ENCODE measurements around the gene LCE1B. TPM values are rescaled to one million over a fixed set of nuclear protein-coding genes. Genes with fewer than 3 reads are reported as not detected.

Gene LCE1B
- total and polyA plus RNA-seq, 10 of the 15 experiments (the other 5 are each of a cell fraction or from before 2014, with no cell fraction given) = 0.13 to 3.3 (median 0.60) TPM; not detected in 2

DNA sequence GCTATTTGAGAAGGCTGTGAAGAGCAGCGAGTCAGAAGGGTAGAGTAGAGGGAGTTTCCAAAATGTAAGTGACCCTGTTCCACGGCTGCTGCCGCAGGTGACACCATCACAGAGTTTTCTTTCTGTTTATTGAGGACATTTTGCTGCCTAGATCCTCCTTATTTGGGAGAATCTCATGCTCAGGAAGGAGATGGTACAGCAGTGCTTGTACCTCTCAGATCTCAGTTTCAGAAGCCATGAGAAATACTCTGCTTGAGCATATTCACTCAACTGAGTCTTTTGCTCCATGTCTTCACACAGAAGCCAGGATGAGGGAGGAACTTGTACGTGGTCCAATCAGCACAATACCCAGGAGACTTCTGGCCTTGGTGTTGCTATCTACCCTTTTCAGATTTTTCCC is 49.6 kb downstream of the LCE1B start:
- peaks cover 0 to 2% of the 10 kb centered on the region in 2 experiments; a peak in 1 of 4 replicates for H3K27me3 ChIP-seq (replicated peaks in 1 of 2; ENCODE audit: control insufficient read depth in 2 of 2, insufficient read depth in 2 of 2, low read length in 1 of 2)
- no peak overlapping the region for H3K4me2 ChIP-seq (ENCODE audit: control insufficient read depth, insufficient read depth)
- no peak for DNase-seq (ENCODE audit: low read depth, low spot score)
- RAD21 ChIA-PET (ENCODE audit: unreplicated experiment) = no interaction called here
- H3K27ac ChIP-seq (ENCODE audit: control insufficient read depth, insufficient read depth) = no peak overlapping the region
- no peaks in the 10 kb centered on the region for H3K4me1 ChIP-seq (ENCODE audit: control insufficient read depth, insufficient read depth, low read length)
- no peaks in the 10 kb centered on the region for H3K79me2 ChIP-seq (ENCODE audit: control insufficient read depth, insufficient read depth, low read length)
- SMC1A ChIA-PET (ENCODE audit: uncharacterized antibody, unreplicated experiment) = interaction anchor here (0.8 to 1.5 kb wide), 3 partner anchors 9 to 402 kb away, joined by 3 to 4 read pairs (median 3); no protein-coding TSS in a partner anchor
- POLR2A ChIA-PET = interaction anchor here (0.6 kb wide), 1 partner anchor 82 kb away, joined by 3 read pairs; no protein-coding TSS in a partner anchor
- no TSS peak for BruUV-seq (replicated peaks)
- no peak overlapping the region for H3K9ac ChIP-seq (ENCODE audit: control insufficient read depth, insufficient read depth, low read length)
- H3K4me3 ChIP-seq = no peak overlapping the region
- in situ Hi-C loops (cut with MboI) (no loop called here), intact Hi-C loops (cut with micrococcal nuclease; ENCODE audit: unreplicated experiment) (no loop called here)
- no peak for ATAC-seq
- H3K36me3 ChIP-seq (ENCODE audit: control insufficient read depth in 2 of 2, insufficient read depth in 2 of 2, low read length in 1 of 2) = no peaks in the 10 kb centered on the region
- H3K9me3 ChIP-seq (replicated peaks; ENCODE audit: control insufficient read depth, insufficient read depth, low read length) = no peaks in the 10 kb centered on the region
- FAIRE-seq = no peak
- no peaks in the 10 kb centered on the region for H4K20me1 ChIP-seq (ENCODE audit: control insufficient read depth, insufficient read depth)
- 0% methylated on average over 4 of the region's 4 CpGs for WGBS (ENCODE audit: insufficient coverage, insufficient replicate concordance, low lambda C conversion rate, missing lambda C conversion rate)
- no peak for TF ChIP-seq NFYB (IDR thresholded peaks at IDR 0.05; ENCODE audit: insufficient read depth, low read depth, low read length)
- no peak for TF ChIP-seq RAD51 (IDR thresholded peaks at IDR 0.05)
- TF ChIP-seq POLR2AphosphoS5 (IDR thresholded peaks at IDR 0.05; ENCODE audit: low read length) = no peak
- no peak overlapping the region for H2AFZ ChIP-seq (ENCODE audit: control insufficient read depth, low read depth, low read length)
- CTCF ChIA-PET = interaction anchor here (1.6 kb wide), 1 partner anchor 8 kb away, joined by 3 read pairs; no protein-coding TSS in a partner anchor

Other genes starting within 250 kb of the LCE1B start
Only the 7 nearest of the 27 such genes appear.
- not detected in 2 replicates for gene LCE1F, start 36.8 kb upstream of the LCE1B start, total RNA-seq (2014; rRNA removed)
- not detected in 2 replicates for gene LCE1F, start 36.8 kb upstream of the LCE1B start, total RNA-seq (2014; rRNA removed; fragmentation: Illumina TruSeq; extraction: Trizol)
- gene LCE1F, start 36.8 kb upstream of the LCE1B start, total RNA-seq (2021) = not detected in 2 replicates
- not detected in 2 replicates for gene LCE1F, start 36.8 kb upstream of the LCE1B start, polyA plus RNA-seq (2011; rRNA removed)
- not detected in 2 replicates for gene LCE1F, start 36.8 kb upstream of the LCE1B start, polyA plus RNA-seq (2014; fragmentation: Illumina TruSeq; extraction: Trizol)
- gene LCE1F, start 36.8 kb upstream of the LCE1B start, polyA plus RNA-seq (2014; fragmentation: Nextera tagmentation; extraction: Ambion mirVana) = not detected
- 0.43 TPM in 1 of 2 replicates, not detected in the other for gene LCE1F, start 36.8 kb upstream of the LCE1B start, polyA plus RNA-seq (2014; rRNA removed)
- gene LCE1F, start 36.8 kb upstream of the LCE1B start, polyA plus RNA-seq (2016; fragmentation: Nextera tagmentation; extraction: Ambion mirVana) = under 1 TPM; 0.72 to 0.96 TPM
- 0.45 and 1.1 TPM in 2 replicates for gene LCE1E, start 25.7 kb upstream of the LCE1B start, total RNA-seq (2014; rRNA removed)
- 0.41 and 0.49 TPM in 2 replicates for gene LCE1E, start 25.7 kb upstream of the LCE1B start, total RNA-seq (2014; rRNA removed; fragmentation: Illumina TruSeq; extraction: Trizol)
- 1.0 and 3.7 TPM in 2 replicates for gene LCE1E, start 25.7 kb upstream of the LCE1B start, total RNA-seq (2021)
- 0.88 and 1.4 TPM in 2 replicates for gene LCE1E, start 25.7 kb upstream of the LCE1B start, polyA plus RNA-seq (2011; rRNA removed)
- 0.51 and 0.90 TPM in 2 replicates for gene LCE1E, start 25.7 kb upstream of the LCE1B start, polyA plus RNA-seq (2014; fragmentation: Illumina TruSeq; extraction: Trizol)
- under 1 TPM in 1 of 2 experiments, not detected in 1; 0.33 TPM for gene LCE1E, start 25.7 kb upstream of the LCE1B start, polyA plus RNA-seq (2014; fragmentation: Nextera tagmentation; extraction: Ambion mirVana)
- gene LCE1E, start 25.7 kb upstream of the LCE1B start, polyA plus RNA-seq (2014; rRNA removed) = 1.1 and 1.3 TPM in 2 replicates
- gene LCE1E, start 25.7 kb upstream of the LCE1B start, polyA plus RNA-seq (2016; fragmentation: Nextera tagmentation; extraction: Ambion mirVana) = 1 to 10 TPM; 6.6 to 8.2 TPM
- not detected in 2 replicates for gene LCE1D, start 15.2 kb upstream of the LCE1B start, total RNA-seq (2014; rRNA removed)
- not detected in 2 replicates for gene LCE1D, start 15.2 kb upstream of the LCE1B start, total RNA-seq (2014; rRNA removed; fragmentation: Illumina TruSeq; extraction: Trizol)
- not detected in 2 replicates for gene LCE1D, start 15.2 kb upstream of the LCE1B start, total RNA-seq (2021)
- gene LCE1D, start 15.2 kb upstream of the LCE1B start, polyA plus RNA-seq (2011; rRNA removed) = not detected in 2 replicates
- not detected in 2 replicates for gene LCE1D, start 15.2 kb upstream of the LCE1B start, polyA plus RNA-seq (2014; fragmentation: Illumina TruSeq; extraction: Trizol)
- gene LCE1D, start 15.2 kb upstream of the LCE1B start, polyA plus RNA-seq (2014; fragmentation: Nextera tagmentation; extraction: Ambion mirVana) = not detected
- gene LCE1D, start 15.2 kb upstream of the LCE1B start, polyA plus RNA-seq (2014; rRNA removed) = not detected in 2 replicates
- gene LCE1D, start 15.2 kb upstream of the LCE1B start, polyA plus RNA-seq (2016; fragmentation: Nextera tagmentation; extraction: Ambion mirVana) = not detected
- gene LCE1C, start 5.3 kb upstream of the LCE1B start, total RNA-seq (2014; rRNA removed) = 0.23 and 1.5 TPM in 2 replicates
- not detected in 2 replicates for gene LCE1C, start 5.3 kb upstream of the LCE1B start, total RNA-seq (2014; rRNA removed; fragmentation: Illumina TruSeq; extraction: Trizol)
- gene LCE1C, start 5.3 kb upstream of the LCE1B start, total RNA-seq (2021) = 0.77 and 1.7 TPM in 2 replicates
- 0.15 and 0.45 TPM in 2 replicates for gene LCE1C, start 5.3 kb upstream of the LCE1B start, polyA plus RNA-seq (2011; rRNA removed)
- gene LCE1C, start 5.3 kb upstream of the LCE1B start, polyA plus RNA-seq (2014; fragmentation: Illumina TruSeq; extraction: Trizol) = not detected in 2 replicates
- gene LCE1C, start 5.3 kb upstream of the LCE1B start, polyA plus RNA-seq (2014; fragmentation: Nextera tagmentation; extraction: Ambion mirVana) = not detected
- gene LCE1C, start 5.3 kb upstream of the LCE1B start, polyA plus RNA-seq (2014; rRNA removed) = 1.00 and 1.2 TPM in 2 replicates
- 1 to 10 TPM; 2.5 to 4.1 TPM for gene LCE1C, start 5.3 kb upstream of the LCE1B start, polyA plus RNA-seq (2016; fragmentation: Nextera tagmentation; extraction: Ambion mirVana)
- gene LCE1A, start 15.5 kb downstream of the LCE1B start, total RNA-seq (2014; rRNA removed) = not detected in 2 replicates
- not detected in 2 replicates for gene LCE1A, start 15.5 kb downstream of the LCE1B start, total RNA-seq (2014; rRNA removed; fragmentation: Illumina TruSeq; extraction: Trizol)
- not detected in 2 replicates for gene LCE1A, start 15.5 kb downstream of the LCE1B start, total RNA-seq (2021)
- not detected in 2 replicates for gene LCE1A, start 15.5 kb downstream of the LCE1B start, polyA plus RNA-seq (2011; rRNA removed)
- gene LCE1A, start 15.5 kb downstream of the LCE1B start, polyA plus RNA-seq (2014; fragmentation: Illumina TruSeq; extraction: Trizol) = not detected in 2 replicates
- gene LCE1A, start 15.5 kb downstream of the LCE1B start, polyA plus RNA-seq (2014; fragmentation: Nextera tagmentation; extraction: Ambion mirVana) = not detected
- not detected in 2 replicates for gene LCE1A, start 15.5 kb downstream of the LCE1B start, polyA plus RNA-seq (2014; rRNA removed)
- not detected for gene LCE1A, start 15.5 kb downstream of the LCE1B start, polyA plus RNA-seq (2016; fragmentation: Nextera tagmentation; extraction: Ambion mirVana)
- gene LCE6A, start 30.9 kb downstream of the LCE1B start, total RNA-seq (2014; rRNA removed) = 0.45 TPM in 1 of 2 replicates, not detected in the other
- gene LCE6A, start 30.9 kb downstream of the LCE1B start, total RNA-seq (2014; rRNA removed; fragmentation: Illumina TruSeq; extraction: Trizol) = not detected in 2 replicates
- not detected in 2 replicates for gene LCE6A, start 30.9 kb downstream of the LCE1B start, total RNA-seq (2021)
- gene LCE6A, start 30.9 kb downstream of the LCE1B start, polyA plus RNA-seq (2011; rRNA removed) = not detected in 2 replicates
- not detected in 2 replicates for gene LCE6A, start 30.9 kb downstream of the LCE1B start, polyA plus RNA-seq (2014; fragmentation: Illumina TruSeq; extraction: Trizol)
- gene LCE6A, start 30.9 kb downstream of the LCE1B start, polyA plus RNA-seq (2014; fragmentation: Nextera tagmentation; extraction: Ambion mirVana) = not detected
- not detected in 2 replicates for gene LCE6A, start 30.9 kb downstream of the LCE1B start, polyA plus RNA-seq (2014; rRNA removed)
- not detected for gene LCE6A, start 30.9 kb downstream of the LCE1B start, polyA plus RNA-seq (2016; fragmentation: Nextera tagmentation; extraction: Ambion mirVana)
- gene LCE7A, start 48.0 kb downstream of the LCE1B start, total RNA-seq (2014; rRNA removed) = not detected in 2 replicates
- not detected in 2 replicates for gene LCE7A, start 48.0 kb downstream of the LCE1B start, total RNA-seq (2014; rRNA removed; fragmentation: Illumina TruSeq; extraction: Trizol)
- gene LCE7A, start 48.0 kb downstream of the LCE1B start, total RNA-seq (2021) = not detected in 2 replicates
- gene LCE7A, start 48.0 kb downstream of the LCE1B start, polyA plus RNA-seq (2011; rRNA removed) = not detected in 2 replicates
- gene LCE7A, start 48.0 kb downstream of the LCE1B start, polyA plus RNA-seq (2014; fragmentation: Illumina TruSeq; extraction: Trizol) = not detected in 2 replicates
- not detected for gene LCE7A, start 48.0 kb downstream of the LCE1B start, polyA plus RNA-seq (2014; fragmentation: Nextera tagmentation; extraction: Ambion mirVana)
- gene LCE7A, start 48.0 kb downstream of the LCE1B start, polyA plus RNA-seq (2014; rRNA removed) = not detected in 2 replicates
- not detected for gene LCE7A, start 48.0 kb downstream of the LCE1B start, polyA plus RNA-seq (2016; fragmentation: Nextera tagmentation; extraction: Ambion mirVana)

All from GM12878 (cell line).